Muscle layer of duodenum (tissue), 2 donors: ENCODE results near the gene MDC1.

ENCODE experiments used
- H3K27ac ChIP-seq: one replicate; pipeline ENCODE4 v1.7.0; 2013; ENCODE audit warnings: mild to moderate bottlenecking, low read length
- H3K27me3 ChIP-seq: one replicate; pipeline ENCODE4 v1.7.0; 2013; ENCODE audit warnings: low read depth, mild to moderate bottlenecking, control low read depth, low read length
- H3K36me3 ChIP-seq, 2 donors: one replicate each; pipeline ENCODE4 v1.7.0; 2013; ENCODE audit warnings: low read length in 2 of 2, control low read depth in 1 of 2, mild to moderate bottlenecking in 1 of 2; ENCODE audit not compliant: insufficient read depth in 2 of 2, control insufficient read depth in 1 of 2
- H3K4me1 ChIP-seq, 2 donors: one replicate each; pipeline ENCODE4 v1.7.0; 2013; ENCODE audit warnings: low read length in 2 of 2, mild to moderate bottlenecking in 2 of 2, control low read depth in 1 of 2, moderate library complexity in 1 of 2; ENCODE audit not compliant: insufficient read depth in 2 of 2, control insufficient read depth in 1 of 2
- H3K4me3 ChIP-seq, 2 donors: one replicate each; pipeline ENCODE4 v1.7.0; 2013; ENCODE audit warnings: low read length in 2 of 2, low read depth in 1 of 2, mild to moderate bottlenecking in 1 of 2
- H3K9me3 ChIP-seq, 2 donors: one replicate each; pipeline ENCODE4 v1.7.0; 2013; ENCODE audit warnings: low read length in 2 of 2, control low read depth in 1 of 2, mild to moderate bottlenecking in 1 of 2; ENCODE audit not compliant: control insufficient read depth in 1 of 2
- donor health status: healthy.

The MDC1 gene

GRCh38 chr6:30743099-30744053 lies 26.3 kb upstream of the MDC1 start:
- peaks cover 9 to 22% of the 10 kb centered on the region in 2 donors for H3K4me1 ChIP-seq
- peak overlapping the region; percentile 78 to 99 for H3K4me3 ChIP-seq
- peak overlapping the region; percentile 99 for H3K27ac ChIP-seq
- H3K9me3 ChIP-seq: no peaks in the 10 kb centered on the region
- peaks cover 18 to 28% of the 10 kb centered on the region in 2 donors for H3K36me3 ChIP-seq
- no peaks in the 10 kb centered on the region for H3K27me3 ChIP-seq

- Histone ChIP-seq H3K27ac (peak within 1 kb of the TSS; percentile 99), H3K4me3 (peak within 1 kb of the TSS; percentile 78 to 99), H3K4me1 (peaks cover 8 to 29% of the 10 kb centered on the region in 2 donors), H3K27me3 (no peaks in the 10 kb centered on the region), H3K9me3 (no peaks in the 10 kb centered on the region), H3K36me3 (peaks cover 27 to 36% of the 10 kb centered on the region in 2 donors)
Observed at GRCh38 chr6:30742316-30743098, 25.4 kb upstream of the MDC1 start, which contains the start of gene FLOT1. Gene FLOT1 (minus strand): TSS chr6:30742687. CDS start chr6:30742189, 498 bp downstream.

- Histone ChIP-seq H3K9me3 (no peaks in the 10 kb centered on the region), H3K27me3 (no peaks in the 10 kb centered on the region), H3K27ac (peak overlapping the region; percentile 99), H3K4me3 (peak overlapping the region; percentile 78 to 87), H3K36me3 (peaks cover 28 to 41% of the 10 kb centered on the region in 2 donors), H3K4me1 (peaks cover 8 to 29% of the 10 kb centered on the region in 2 donors)
Observed at GRCh38 chr6:30741789-30742315, 24.8 kb upstream of the MDC1 start.

- H3K4me3 ChIP-seq: peak overlapping the region; percentile 78 to 87
- no peaks in the 10 kb centered on the region for H3K27me3 ChIP-seq
- H3K9me3 ChIP-seq: no peaks in the 10 kb centered on the region
- peaks cover 28 to 42% of the 10 kb centered on the region in 2 donors for H3K36me3 ChIP-seq
- H3K27ac ChIP-seq: peak overlapping the region; percentile 99
- H3K4me1 ChIP-seq: peaks cover 8 to 29% of the 10 kb centered on the region in 2 donors
Observed at GRCh38 chr6:30741063-30741779, 24.1 kb upstream of the MDC1 start.

- H3K36me3 ChIP-seq: peaks cover 28 to 49% of the 10 kb centered on the region in 2 donors
- no peaks in the 10 kb centered on the region for H3K9me3 ChIP-seq
- H3K4me3 ChIP-seq: no peak overlapping the region
- no peaks in the 10 kb centered on the region for H3K27me3 ChIP-seq
- H3K27ac ChIP-seq: no peak overlapping the region
- H3K4me1 ChIP-seq: peaks cover 8 to 29% of the 10 kb centered on the region in 2 donors
Observed at GRCh38 chr6:30740540-30740870, 23.4 kb upstream of the MDC1 start.

- no peaks in the 10 kb centered on the region for H3K27me3 ChIP-seq
- no peak overlapping the region for H3K27ac ChIP-seq
- H3K36me3 ChIP-seq: peaks cover 31 to 68% of the 10 kb centered on the region in 2 donors
- no peaks in the 10 kb centered on the region for H3K9me3 ChIP-seq
- H3K4me1 ChIP-seq: peaks cover 8 to 29% of the 10 kb centered on the region in 2 donors
- no peak overlapping the region for H3K4me3 ChIP-seq
Observed at GRCh38 chr6:30738532-30738931, 21.5 kb upstream of the MDC1 start.

- no peaks in the 10 kb centered on the region for H3K27me3 ChIP-seq
- no peak overlapping the region for H3K4me3 ChIP-seq
- peaks cover 0 to 21% of the 10 kb centered on the region in 2 donors for H3K4me1 ChIP-seq
- no peaks in the 10 kb centered on the region for H3K9me3 ChIP-seq
- H3K36me3 ChIP-seq: peaks cover 35 to 81% of the 10 kb centered on the region in 2 donors
- no peak overlapping the region for H3K27ac ChIP-seq
Observed at GRCh38 chr6:30735668-30736314, 18.7 kb upstream of the MDC1 start.

- H3K9me3 ChIP-seq: no peaks in the 10 kb centered on the region
- H3K4me1 ChIP-seq: peaks cover 0 to 9% of the 10 kb centered on the region in 2 donors
- H3K27ac ChIP-seq: no peak overlapping the region
- peaks cover 35 to 75% of the 10 kb centered on the region in 2 donors for H3K36me3 ChIP-seq
- H3K4me3 ChIP-seq: no peak overlapping the region
- no peaks in the 10 kb centered on the region for H3K27me3 ChIP-seq
Observed at GRCh38 chr6:30732237-30732943, 15.3 kb upstream of the MDC1 start.

- H3K9me3 ChIP-seq: no peaks in the 10 kb centered on the region
- no peak overlapping the region for H3K27ac ChIP-seq
- H3K4me3 ChIP-seq: peak overlapping the region in 1 of 2 donors; percentile 28
- no peaks in the 10 kb centered on the region for H3K27me3 ChIP-seq
- peaks cover 0 to 11% of the 10 kb centered on the region in 2 donors for H3K4me1 ChIP-seq
- H3K36me3 ChIP-seq: peaks cover 45 to 78% of the 10 kb centered on the region in 2 donors
Observed at GRCh38 chr6:30730601-30731435, 13.7 kb upstream of the MDC1 start.
